Endothelial cell of umbilical vein (primary cell): ENCODE measurements around the gene EPC1. TPM values are rescaled to one million over a fixed set of nuclear protein-coding genes. Genes with fewer than 3 reads are reported as not detected.

Experiments used
- BruUV-seq: library from RNA; stranded (reverse); fragments of 400-500 nt; replicated peaks from 2 replicates; lab custom pipeline; 2021; lab: Mats Ljungman, UMichigan
- CTCF ChIA-PET: fragments of 300-600, 350-600 bp; sonication (Branson Sonifier 250); formaldehyde crosslinking; loops from one replicate; lab custom pipeline; 2021; ENCODE audit warnings: antibody characterized with exemption, inconsistent platforms; lab: Charles Lee
- POLR2A ChIA-PET: fragments of 300-600, 350-600 bp; sonication (Branson Sonifier 250); formaldehyde crosslinking; loops from one replicate; lab custom pipeline; 2021; ENCODE audit warnings: antibody characterized with exemption, inconsistent platforms; lab: Charles Lee
- DNase-seq: peaks from one replicate; pipeline ENCODE4 v3.0.0-alpha.2; 2011; ENCODE audit warnings: low read depth, low spot score
- FAIRE-seq: peaks from 2 replicates; lab custom pipeline; 2011; peaks lifted over from hg19 to GRCh38; lab: Jason Lieb, UNC
- H2AFZ ChIP-seq: 2 replicates; pipeline ENCODE4 v1.6.0; 2012; ENCODE audit warnings: low read depth, low read length, control low read depth, inconsistent platforms
- H3K27ac ChIP-seq: 2 replicates; pipeline ENCODE4 v1.5.1; 2011; ENCODE audit warnings: low read depth, mild to moderate bottlenecking, control low read depth, low read length, moderate library complexity; ENCODE audit not compliant: insufficient read depth
- H3K27me3 ChIP-seq, 2 experiments: 2 replicates each; pipeline versions ENCODE4 v1.6.0 to v1.6.1; 2011; ENCODE audit warnings: low read length in 2 of 2, mixed read lengths in 1 of 2; ENCODE audit not compliant: control insufficient read depth in 2 of 2, insufficient read depth in 2 of 2
- H3K36me3 ChIP-seq, 2 experiments: 2 replicates in 1 of 2; 3 replicates in 1 of 2; pipeline ENCODE4 v1.5.1; 2011; ENCODE audit warnings: low read length in 2 of 2, mild to moderate bottlenecking in 1 of 2, moderate library complexity in 1 of 2; ENCODE audit not compliant: control insufficient read depth in 2 of 2, insufficient read depth in 2 of 2; ENCODE audit errors: extremely low read depth in 1 of 2
- H3K4me1 ChIP-seq: 3 replicates; pipeline ENCODE4 v1.5.1; 2011; ENCODE audit warnings: mild to moderate bottlenecking, low read length; ENCODE audit not compliant: control insufficient read depth, insufficient read depth; ENCODE audit errors: extremely low read depth
- H3K4me2 ChIP-seq: 2 replicates; pipeline ENCODE4 v1.6.1; 2011; ENCODE audit warnings: low read length, control low read depth, mixed read lengths; ENCODE audit not compliant: insufficient read depth
- H3K4me3 ChIP-seq, 3 experiments: fragments of 200-600 bp in 1 of 3; sonication (generic), shearing (Covaris generic) in 1 of 3; replicated peaks in 1 of 3; 2 replicates each; pipeline ENCODE4 v1.5.1; 2011 to 2016; ENCODE audit warnings: control low read depth in 3 of 3, low read length in 3 of 3, mild to moderate bottlenecking in 2 of 3, inconsistent platforms in 1 of 3, low read depth in 1 of 3, moderate library complexity in 1 of 3; ENCODE audit not compliant: insufficient read depth in 1 of 3
- H3K79me2 ChIP-seq: 2 replicates; pipeline ENCODE4 v1.6.0; 2012; ENCODE audit warnings: low read length, inconsistent platforms; ENCODE audit not compliant: control insufficient read depth, insufficient read depth
- H3K9ac ChIP-seq: replicated peaks from 2 replicates; pipeline ENCODE3; 2011; ENCODE audit warnings: low read length, control low read depth; ENCODE audit not compliant: insufficient read depth; ENCODE audit errors: extremely low read depth
- H3K9me1 ChIP-seq: replicated peaks from 3 replicates; pipeline ENCODE4 v1.6.0; 2011; ENCODE audit warnings: mild to moderate bottlenecking, low read length; ENCODE audit not compliant: control insufficient read depth, insufficient read depth; ENCODE audit errors: extremely low read depth
- H3K9me3 ChIP-seq: replicated peaks from 2 replicates; pipeline ENCODE4 v1.5.1; 2012; ENCODE audit warnings: low read length, inconsistent platforms; ENCODE audit not compliant: control insufficient read depth, insufficient read depth
- H4K20me1 ChIP-seq: replicated peaks from 2 replicates; pipeline ENCODE3; 2011; ENCODE audit warnings: mild to moderate bottlenecking, low read length; ENCODE audit not compliant: control insufficient read depth, insufficient read depth; ENCODE audit errors: extremely low read depth
- CTCF ChIP-seq, 2 donors: IDR thresholded peaks; 1 replicate in 1 of 2; 2 replicates in 1 of 2; pipeline ENCODE4 v1.5.1; 2011; ENCODE audit warnings: low read length in 2 of 2, mild to moderate bottlenecking in 2 of 2, moderate library complexity in 2 of 2, control low read depth in 1 of 2, inconsistent platforms in 1 of 2, low read depth in 1 of 2; ENCODE audit not compliant: insufficient read depth in 1 of 2; ENCODE audit errors: extremely low read depth in 1 of 2
- EZH2 ChIP-seq: IDR thresholded peaks from 2 replicates; pipeline ENCODE4 v1.6.1; 2012; ENCODE audit warnings: borderline replicate concordance, low read depth, mild to moderate bottlenecking, moderate library complexity, low read length, inconsistent platforms; ENCODE audit not compliant: severe bottlenecking
- FOS ChIP-seq: IDR thresholded peaks from 2 replicates; pipeline ENCODE4 v1.6.1; 2011; ENCODE audit warnings: mild to moderate bottlenecking, low read length, moderate library complexity, borderline replicate concordance; ENCODE audit not compliant: insufficient read depth
- GATA2 ChIP-seq: IDR thresholded peaks from 2 replicates; pipeline ENCODE4 v1.7.0; 2011; ENCODE audit warnings: low read depth, mild to moderate bottlenecking, moderate library complexity, mixed read lengths, low read length; ENCODE audit not compliant: insufficient read length, insufficient read depth
- JUN ChIP-seq: IDR thresholded peaks from 2 replicates; pipeline ENCODE4 v1.6.1; 2011; ENCODE audit warnings: borderline replicate concordance, low read depth; ENCODE audit not compliant: insufficient read length, insufficient read depth
- MAX ChIP-seq: IDR thresholded peaks from 2 replicates; pipeline ENCODE4 v1.6.1; 2011; ENCODE audit not compliant: insufficient read depth, insufficient read length
- MYC ChIP-seq: IDR thresholded peaks from one replicate; pipeline ENCODE4 v1.6.1; 2011; ENCODE audit warnings: mild to moderate bottlenecking, low read depth, low read length
- POLR2A ChIP-seq: IDR thresholded peaks from 2 replicates; pipeline ENCODE4 v1.6.1; 2012; ENCODE audit warnings: low read depth, mild to moderate bottlenecking, control low read depth, low read length
- POLR2AphosphoS5 ChIP-seq: IDR thresholded peaks from 2 replicates; pipeline ENCODE4 v1.6.1; 2012; ENCODE audit warnings: low read depth, mild to moderate bottlenecking, control low read depth, low read length, moderate library complexity; ENCODE audit not compliant: insufficient read depth
- dilution Hi-C: fragments of 300-500 bp; cut with MboI; formaldehyde crosslinking; loops from one replicate; pipeline ENCODE4 v1.15.0; 2019; ENCODE audit warnings: low sequenced_read_pairs; ENCODE audit not compliant: extremely low pct_ligation_motif_present
- intact Hi-C: fragments of 100-400 bp; cut with micrococcal nuclease; formaldehyde crosslinking; loops from one replicate; pipeline ENCODE4 v1.10.0; 2022
- polyA plus RNA-seq, 4 experiments: library from polyadenylated mRNA; depleted of rRNA in 3 of 4; stranded (reverse) in 3 of 4; unstranded in 1 of 4; fragments of >200 nt; gene quantifications; 2 replicates each; pipeline versions ENCODE4 v1.2.1 to v1.2.3, GENCODE V29; 2011 to 2012; ENCODE audit warnings: missing spikeins in 1 of 4
- total RNA-seq: library from RNA; stranded (reverse); gene quantifications from 2 replicates; pipeline ENCODE4 v1.2.3, GENCODE V29; 2021

The EPC1 gene
- total and polyA plus RNA-seq, 2 donors (not counting 3 experiments of a cell fraction or from before 2014, with no cell fraction given): 27.9 to 39.0 TPM

- no TSS peak for BruUV-seq
- Histone ChIP-seq H3K9me1 (no peaks in the 10 kb centered on the region), H3K27me3 (peaks cover 2 to 4% of the 10 kb centered on the region in 2 experiments), H3K79me2 (no peaks in the 10 kb centered on the region), H3K9me3 (no peaks in the 10 kb centered on the region), H3K4me1 (no peaks in the 10 kb centered on the region), H4K20me1 (no peaks in the 10 kb centered on the region), H3K9ac (no peak overlapping the region), H3K36me3 (no peaks in the 10 kb centered on the region), H3K27ac (no peak overlapping the region), H3K4me2 (no peak overlapping the region), H3K4me3 (no peak overlapping the region), H2AFZ (no peak overlapping the region)
- ChIA-PET POLR2A (no interaction called here), CTCF (no interaction called here)
- FAIRE-seq (no peak), DNase-seq (no peak)
- dilution Hi-C loops: no loop called here
- no peak for TF ChIP-seq JUN
- no peak for TF ChIP-seq MYC
- TF ChIP-seq POLR2AphosphoS5: no peak
- no peak for TF ChIP-seq FOS
- no peak for TF ChIP-seq CTCF (IDR thresholded peaks at IDR 0.05; ENCODE audit: extremely low read depth in 1 of 2, insufficient read depth in 1 of 2, low read depth in 1 of 2, low read length in 2 of 2)
- TF ChIP-seq GATA2: no peak
- TF ChIP-seq EZH2: no peak
- TF ChIP-seq POLR2A: no peak
- TF ChIP-seq MAX: no peak
- intact Hi-C loops: no loop called here
Measured at GRCh38 chr10:32390193-32390592, 43.2 kb upstream of the EPC1 start.
